COLO668 (cell line): ENCODE data around the gene TMEM141.
"Not testable (repeated sequence)": the region's sequence is repeated elsewhere in the genome, so short reads cannot be mapped to it uniquely, and the experiment has no call there.

Experiments
- DNase-seq: peaks from one replicate; lab custom pipeline; 2025; ENCODE audit not compliant: unreplicated experiment; lab: John Stamatoyannopoulos, UW

The TMEM141 gene

GRCh38 chr9:136755302-136756133, 35.6 kb upstream of the TMEM141 start:
- DNase-seq, result not testable (repeated sequence)

- DNase-seq, result no peak
Observed at GRCh38 chr9:136756134-136756438, 35.1 kb upstream of the TMEM141 start.

- no peak for DNase-seq
Observed at GRCh38 chr9:136756836-136757235, 34.3 kb upstream of the TMEM141 start.

GRCh38 chr9:136757328-136757727, 33.8 kb upstream of the TMEM141 start:
- DNase-seq, result no peak

- DNase-seq, result no peak
Observed at GRCh38 chr9:136757751-136758140, 33.4 kb upstream of the TMEM141 start.

- DNase-seq, result no peak
Observed at GRCh38 chr9:136759001-136759400, 32.1 kb upstream of the TMEM141 start.

GRCh38 chr9:136759436-136760325, 31.5 kb upstream of the TMEM141 start:
- DNase-seq, result no peak

DNA sequence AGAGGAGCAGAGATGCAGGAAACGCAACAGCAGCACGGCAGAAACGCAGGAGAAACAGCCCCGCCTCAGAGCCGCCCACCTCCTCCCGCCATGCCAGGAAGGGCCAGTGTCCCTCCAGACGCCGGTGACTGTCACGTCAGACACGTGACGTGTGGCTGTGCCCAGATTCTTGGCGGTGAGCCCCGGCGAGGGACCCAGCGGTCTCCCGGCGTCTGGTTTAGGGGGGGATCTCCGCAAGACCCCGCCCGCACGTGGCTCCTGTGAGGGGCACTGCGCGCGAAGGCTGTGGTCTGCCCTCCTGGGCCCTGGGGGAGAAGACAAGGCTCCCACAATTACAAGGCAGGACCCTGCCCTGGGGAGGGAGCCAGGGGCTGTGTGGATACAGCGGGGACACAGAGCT, 30.7 kb upstream of the TMEM141 start:
- no peak for DNase-seq

GRCh38 chr9:136760834-136761544, 30.2 kb upstream of the TMEM141 start:
- DNase-seq, result peak; percentile 61

GRCh38 chr9:136761545-136761981, 29.6 kb upstream of the TMEM141 start:
- no peak for DNase-seq

- no peak for DNase-seq
Observed at GRCh38 chr9:136762221-136762691, 28.9 kb upstream of the TMEM141 start.

DNA sequence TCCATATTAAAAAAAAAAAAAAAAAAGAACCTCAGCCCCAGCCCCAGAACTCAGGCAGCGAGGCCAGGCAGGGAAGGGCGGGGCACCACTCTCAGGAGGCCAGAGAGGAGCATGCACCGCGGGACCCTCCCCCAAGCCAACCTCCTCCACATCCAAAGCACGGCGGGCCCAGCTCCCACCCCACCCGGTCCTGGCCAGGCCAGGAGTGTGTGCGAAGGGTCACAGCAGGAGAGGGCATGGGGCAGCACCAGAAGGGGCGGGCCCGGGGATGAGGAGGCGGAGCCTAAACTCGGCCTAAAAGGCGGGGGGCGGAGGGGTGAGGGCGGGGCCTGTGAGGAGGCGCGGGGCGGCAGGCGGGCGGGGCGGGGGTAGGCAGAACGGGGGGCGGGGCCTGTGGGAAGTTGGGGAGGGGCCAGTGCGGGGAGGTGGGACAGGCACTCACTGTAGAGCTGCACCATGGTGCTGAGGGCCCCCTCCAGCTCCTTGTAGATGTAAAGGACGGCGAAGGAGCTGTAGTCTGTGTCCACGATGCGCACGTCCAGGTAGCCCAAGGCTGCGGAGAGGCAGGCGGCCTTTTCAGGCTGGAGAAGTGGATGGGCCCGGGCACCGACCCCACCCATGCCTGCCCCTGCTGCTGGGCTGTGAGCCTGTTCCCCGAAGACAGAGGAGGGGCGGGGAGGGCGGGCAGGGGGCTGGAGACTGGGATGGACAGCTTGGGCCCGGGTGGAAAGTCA, 28.1 kb upstream of the TMEM141 start:
- DNase-seq, result no peak

- no peak for DNase-seq
Observed at GRCh38 chr9:136763649-136764035, 27.5 kb upstream of the TMEM141 start.

GRCh38 chr9:136764301-136764891, 26.7 kb upstream of the TMEM141 start, which contains the start of gene LCN15:
LCN15 (minus strand) TSS chr9:136764518; CDS start chr9:136764488, 30 bp downstream.
- DNase-seq, result peak; percentile 94

- peak; percentile 23 for DNase-seq
Observed at GRCh38 chr9:136765041-136765440, 26.1 kb upstream of the TMEM141 start.

DNA sequence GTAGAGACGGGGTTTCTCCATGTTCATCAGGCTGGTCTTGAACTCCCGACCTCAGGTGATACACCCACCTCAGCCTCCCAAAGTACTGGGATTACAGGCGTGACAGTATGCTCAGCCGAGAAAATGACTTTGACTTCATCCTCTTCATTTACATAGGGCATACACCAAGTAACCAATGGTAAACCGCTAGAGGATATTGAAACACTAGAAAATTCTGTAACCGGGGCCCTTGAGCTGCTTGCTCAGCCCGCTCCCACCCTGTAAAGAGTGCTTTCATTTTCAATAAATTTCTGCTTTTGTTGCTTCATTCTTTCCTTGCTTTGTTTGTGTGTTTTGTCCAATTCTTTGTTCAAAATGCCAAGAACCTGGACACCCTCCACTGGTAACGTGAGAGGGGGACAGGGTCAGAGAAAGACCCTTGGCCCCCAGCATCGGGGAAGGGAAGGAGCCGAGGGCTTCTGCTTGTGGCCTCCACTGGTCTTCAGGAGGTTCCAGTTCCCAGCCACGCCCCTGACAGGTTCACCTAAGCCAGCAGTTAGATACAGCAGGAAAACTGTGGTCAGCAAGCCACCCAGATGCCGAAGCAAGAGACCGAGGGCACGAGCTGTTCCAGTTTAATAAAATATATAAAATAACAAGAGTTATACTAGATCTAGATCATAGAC, 25.3 kb upstream of the TMEM141 start:
- peak; percentile 25 for DNase-seq

DNA sequence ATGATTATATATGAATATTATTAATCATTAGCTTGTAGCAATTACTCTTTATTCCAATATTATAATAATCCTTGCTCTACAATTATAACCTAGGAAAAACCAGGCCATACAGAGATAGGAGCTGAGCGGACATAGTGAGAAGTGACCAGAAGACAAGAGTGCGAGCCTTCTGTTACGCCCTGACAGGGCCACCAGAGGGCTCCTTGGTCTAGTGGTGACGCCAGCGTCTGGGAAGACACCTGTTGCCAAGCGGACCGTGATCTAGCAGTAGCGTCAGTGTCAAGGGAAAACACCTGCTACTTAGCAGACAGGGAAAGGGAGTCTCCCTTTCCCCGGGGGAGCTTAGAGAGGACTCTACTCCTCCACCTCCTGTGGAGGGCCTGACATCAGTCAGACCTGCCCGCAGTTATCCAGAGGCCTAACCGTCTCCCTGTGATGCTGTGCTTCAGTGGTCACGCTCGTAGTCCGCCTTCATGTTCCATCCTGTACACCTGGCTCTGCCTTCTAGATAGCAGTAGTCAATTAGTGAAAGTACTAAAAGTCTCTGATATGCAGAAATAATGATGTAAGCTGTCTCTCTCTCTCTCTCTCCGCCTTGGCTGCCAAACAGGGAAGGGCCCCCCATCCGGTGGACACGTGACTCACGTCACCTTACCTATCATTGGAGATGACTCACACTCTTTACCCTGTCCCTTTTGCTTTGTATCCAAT, 24.6 kb upstream of the TMEM141 start:
- peak; percentile 80 for DNase-seq

- DNase-seq, result peak; percentile 36
Observed at GRCh38 chr9:136769710-136770191, 21.4 kb upstream of the TMEM141 start.

- DNase-seq, result no peak
Observed at GRCh38 chr9:136771907-136772415, 19.2 kb upstream of the TMEM141 start.
